ENCODE measurements around the gene MRPL21. TPM values are rescaled to one million over a fixed set of nuclear protein-coding genes. Genes with fewer than 3 reads are reported as not detected.

MRPL21 gene
- total and polyA plus RNA-seq, 2 of the 8 experiments (the other 6 are each of a cell fraction or from before 2014, with no cell fraction given), result 102 to 107 TPM

DNA sequence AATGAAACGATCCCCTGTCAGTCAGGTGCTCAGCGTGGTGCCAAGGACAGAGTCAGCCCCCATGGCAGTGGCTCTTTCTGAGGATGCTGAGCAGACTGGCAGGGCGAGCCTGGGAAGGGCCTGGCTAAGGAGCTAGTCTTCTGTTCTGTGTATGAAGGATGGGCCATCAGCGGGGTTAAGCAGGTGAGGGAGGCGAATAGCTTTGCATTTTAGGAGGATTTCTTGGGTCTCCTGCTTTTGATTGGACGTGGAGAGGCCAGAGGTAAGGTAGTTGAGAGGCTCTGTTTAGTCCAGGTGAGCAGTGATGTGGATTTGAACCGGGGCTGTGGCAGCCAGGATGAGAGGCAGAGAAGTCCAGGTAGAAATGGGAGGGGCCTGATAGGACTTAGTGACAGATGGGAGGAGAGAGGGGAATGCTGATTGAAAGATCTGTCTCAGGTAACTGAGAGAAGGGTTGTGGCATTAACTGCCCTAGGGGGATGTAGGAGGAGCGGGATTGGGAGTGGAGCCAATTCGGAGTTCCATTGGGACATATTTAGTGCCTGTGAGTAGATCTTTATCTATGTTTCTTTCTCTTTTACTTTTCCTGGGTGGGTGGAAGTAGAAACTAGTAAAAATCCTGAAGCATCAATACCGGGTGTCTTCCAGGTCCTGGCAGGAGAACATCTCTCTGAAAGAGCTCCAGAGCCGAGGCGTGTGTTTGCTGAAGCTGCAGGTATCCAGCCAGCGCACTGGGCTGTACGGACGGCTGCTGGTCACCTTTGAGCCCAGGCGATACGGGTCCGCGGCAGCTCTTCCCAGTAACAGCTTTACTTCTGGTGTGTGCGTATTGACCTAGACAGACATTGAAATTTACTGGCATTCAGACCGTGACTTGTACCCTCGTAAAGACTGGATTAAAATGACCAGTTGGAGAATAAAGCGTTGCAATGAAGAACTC is 2.1 kb upstream of the MRPL21 start (continued):
- TF ChIP-seq, protein P1, sequence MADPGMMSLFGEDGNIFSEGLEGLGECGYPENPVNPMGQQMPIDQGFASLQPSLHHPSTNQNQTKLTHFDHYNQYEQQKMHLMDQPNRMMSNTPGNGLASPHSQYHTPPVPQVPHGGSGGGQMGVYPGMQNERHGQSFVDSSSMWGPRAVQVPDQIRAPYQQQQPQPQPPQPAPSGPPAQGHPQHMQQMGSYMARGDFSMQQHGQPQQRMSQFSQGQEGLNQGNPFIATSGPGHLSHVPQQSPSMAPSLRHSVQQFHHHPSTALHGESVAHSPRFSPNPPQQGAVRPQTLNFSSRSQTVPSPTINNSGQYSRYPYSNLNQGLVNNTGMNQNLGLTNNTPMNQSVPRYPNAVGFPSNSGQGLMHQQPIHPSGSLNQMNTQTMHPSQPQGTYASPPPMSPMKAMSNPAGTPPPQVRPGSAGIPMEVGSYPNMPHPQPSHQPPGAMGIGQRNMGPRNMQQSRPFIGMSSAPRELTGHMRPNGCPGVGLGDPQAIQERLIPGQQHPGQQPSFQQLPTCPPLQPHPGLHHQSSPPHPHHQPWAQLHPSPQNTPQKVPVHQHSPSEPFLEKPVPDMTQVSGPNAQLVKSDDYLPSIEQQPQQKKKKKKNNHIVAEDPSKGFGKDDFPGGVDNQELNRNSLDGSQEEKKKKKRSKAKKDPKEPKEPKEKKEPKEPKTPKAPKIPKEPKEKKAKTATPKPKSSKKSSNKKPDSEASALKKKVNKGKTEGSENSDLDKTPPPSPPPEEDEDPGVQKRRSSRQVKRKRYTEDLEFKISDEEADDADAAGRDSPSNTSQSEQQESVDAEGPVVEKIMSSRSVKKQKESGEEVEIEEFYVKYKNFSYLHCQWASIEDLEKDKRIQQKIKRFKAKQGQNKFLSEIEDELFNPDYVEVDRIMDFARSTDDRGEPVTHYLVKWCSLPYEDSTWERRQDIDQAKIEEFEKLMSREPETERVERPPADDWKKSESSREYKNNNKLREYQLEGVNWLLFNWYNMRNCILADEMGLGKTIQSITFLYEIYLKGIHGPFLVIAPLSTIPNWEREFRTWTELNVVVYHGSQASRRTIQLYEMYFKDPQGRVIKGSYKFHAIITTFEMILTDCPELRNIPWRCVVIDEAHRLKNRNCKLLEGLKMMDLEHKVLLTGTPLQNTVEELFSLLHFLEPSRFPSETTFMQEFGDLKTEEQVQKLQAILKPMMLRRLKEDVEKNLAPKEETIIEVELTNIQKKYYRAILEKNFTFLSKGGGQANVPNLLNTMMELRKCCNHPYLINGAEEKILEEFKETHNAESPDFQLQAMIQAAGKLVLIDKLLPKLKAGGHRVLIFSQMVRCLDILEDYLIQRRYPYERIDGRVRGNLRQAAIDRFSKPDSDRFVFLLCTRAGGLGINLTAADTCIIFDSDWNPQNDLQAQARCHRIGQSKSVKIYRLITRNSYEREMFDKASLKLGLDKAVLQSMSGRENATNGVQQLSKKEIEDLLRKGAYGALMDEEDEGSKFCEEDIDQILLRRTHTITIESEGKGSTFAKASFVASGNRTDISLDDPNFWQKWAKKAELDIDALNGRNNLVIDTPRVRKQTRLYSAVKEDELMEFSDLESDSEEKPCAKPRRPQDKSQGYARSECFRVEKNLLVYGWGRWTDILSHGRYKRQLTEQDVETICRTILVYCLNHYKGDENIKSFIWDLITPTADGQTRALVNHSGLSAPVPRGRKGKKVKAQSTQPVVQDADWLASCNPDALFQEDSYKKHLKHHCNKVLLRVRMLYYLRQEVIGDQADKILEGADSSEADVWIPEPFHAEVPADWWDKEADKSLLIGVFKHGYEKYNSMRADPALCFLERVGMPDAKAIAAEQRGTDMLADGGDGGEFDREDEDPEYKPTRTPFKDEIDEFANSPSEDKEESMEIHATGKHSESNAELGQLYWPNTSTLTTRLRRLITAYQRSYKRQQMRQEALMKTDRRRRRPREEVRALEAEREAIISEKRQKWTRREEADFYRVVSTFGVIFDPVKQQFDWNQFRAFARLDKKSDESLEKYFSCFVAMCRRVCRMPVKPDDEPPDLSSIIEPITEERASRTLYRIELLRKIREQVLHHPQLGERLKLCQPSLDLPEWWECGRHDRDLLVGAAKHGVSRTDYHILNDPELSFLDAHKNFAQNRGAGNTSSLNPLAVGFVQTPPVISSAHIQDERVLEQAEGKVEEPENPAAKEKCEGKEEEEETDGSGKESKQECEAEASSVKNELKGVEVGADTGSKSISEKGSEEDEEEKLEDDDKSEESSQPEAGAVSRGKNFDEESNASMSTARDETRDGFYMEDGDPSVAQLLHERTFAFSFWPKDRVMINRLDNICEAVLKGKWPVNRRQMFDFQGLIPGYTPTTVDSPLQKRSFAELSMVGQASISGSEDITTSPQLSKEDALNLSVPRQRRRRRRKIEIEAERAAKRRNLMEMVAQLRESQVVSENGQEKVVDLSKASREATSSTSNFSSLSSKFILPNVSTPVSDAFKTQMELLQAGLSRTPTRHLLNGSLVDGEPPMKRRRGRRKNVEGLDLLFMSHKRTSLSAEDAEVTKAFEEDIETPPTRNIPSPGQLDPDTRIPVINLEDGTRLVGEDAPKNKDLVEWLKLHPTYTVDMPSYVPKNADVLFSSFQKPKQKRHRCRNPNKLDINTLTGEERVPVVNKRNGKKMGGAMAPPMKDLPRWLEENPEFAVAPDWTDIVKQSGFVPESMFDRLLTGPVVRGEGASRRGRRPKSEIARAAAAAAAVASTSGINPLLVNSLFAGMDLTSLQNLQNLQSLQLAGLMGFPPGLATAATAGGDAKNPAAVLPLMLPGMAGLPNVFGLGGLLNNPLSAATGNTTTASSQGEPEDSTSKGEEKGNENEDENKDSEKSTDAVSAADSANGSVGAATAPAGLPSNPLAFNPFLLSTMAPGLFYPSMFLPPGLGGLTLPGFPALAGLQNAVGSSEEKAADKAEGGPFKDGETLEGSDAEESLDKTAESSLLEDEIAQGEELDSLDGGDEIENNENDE (IDR thresholded peaks at IDR 0.05; ENCODE audit: insufficient replicate concordance, low read length), result no peak
- no peak for TF ChIP-seq POU5F1 (IDR thresholded peaks at IDR 0.05; ENCODE audit: low read depth, low read length)
- TF ChIP-seq POLR2A (IDR thresholded peaks at IDR 0.05; ENCODE audit: control extremely low read depth in 1 of 2, low read depth in 2 of 2, low read length in 2 of 2), result no peak
- no peak for TF ChIP-seq ZNF274 (IDR thresholded peaks at IDR 0.05; ENCODE audit: borderline replicate concordance, extremely low read depth, low read length)
- TF ChIP-seq RNF2 (IDR thresholded peaks at IDR 0.05; ENCODE audit: borderline replicate concordance, low read depth, low read length, missing control alignments, poor library complexity, severe bottlenecking), result no peak
- TF ChIP-seq KDM5A (IDR thresholded peaks at IDR 0.05; ENCODE audit: low read length), result no peak
- TF ChIP-seq SUZ12 (IDR thresholded peaks at IDR 0.05; ENCODE audit: low read length), result no peak
- TF ChIP-seq BRCA1 (IDR thresholded peaks at IDR 0.05; ENCODE audit: low read depth, low read length), result no peak
- TF ChIP-seq CHD2 (IDR thresholded peaks at IDR 0.05; ENCODE audit: low read length), result no peak
- TF ChIP-seq SP1 (IDR thresholded peaks at IDR 0.05; ENCODE audit: low read depth, low read length), result no peak
